ENCODE measurements around the gene PTPRB.

Gene PTPRB

DNA sequence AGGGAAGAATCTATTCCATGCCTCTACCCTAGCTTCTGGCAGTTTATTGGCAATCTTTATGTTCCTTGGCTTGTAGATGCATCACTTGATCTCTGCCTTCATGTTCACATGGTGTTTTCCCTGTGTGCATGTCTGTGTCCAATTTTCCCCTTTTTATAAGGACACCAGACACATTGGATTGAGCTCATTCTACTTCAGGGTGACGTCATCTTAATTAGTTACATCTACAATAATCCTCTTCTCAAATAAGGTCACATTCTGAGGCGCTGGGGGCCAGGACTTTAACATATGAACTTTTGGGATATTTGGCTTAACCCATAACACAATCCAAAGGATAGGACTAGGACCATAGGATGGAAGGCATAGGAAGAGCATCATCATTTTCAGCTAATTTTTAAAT, 169.8 kb downstream of the PTPRB start:
- Histone ChIP-seq H3K4me1 (ENCODE audit: control insufficient read depth, insufficient read depth, low read length, poor library complexity, severe bottlenecking) (no peaks in the 10 kb centered on the region), H3K36me3 (ENCODE audit: control insufficient read depth, insufficient read depth, low read length) (no peaks in the 10 kb centered on the region), H3K4me3 (ENCODE audit: extremely low read depth, insufficient read depth, low read length, poor library complexity, severe bottlenecking) (no peak overlapping the region), H3K27ac (ENCODE audit: low read depth, low read length, severe bottlenecking) (no peak overlapping the region), H3K9me3 (ENCODE audit: control insufficient read depth, low read length) (peaks cover 24% of the 10 kb centered on the region)
- WGBS, 2 experiments (ENCODE audit: insufficient coverage in 2 of 2), result 71 to 83% methylated on average over 1 of the region's 2 CpGs

DNA sequence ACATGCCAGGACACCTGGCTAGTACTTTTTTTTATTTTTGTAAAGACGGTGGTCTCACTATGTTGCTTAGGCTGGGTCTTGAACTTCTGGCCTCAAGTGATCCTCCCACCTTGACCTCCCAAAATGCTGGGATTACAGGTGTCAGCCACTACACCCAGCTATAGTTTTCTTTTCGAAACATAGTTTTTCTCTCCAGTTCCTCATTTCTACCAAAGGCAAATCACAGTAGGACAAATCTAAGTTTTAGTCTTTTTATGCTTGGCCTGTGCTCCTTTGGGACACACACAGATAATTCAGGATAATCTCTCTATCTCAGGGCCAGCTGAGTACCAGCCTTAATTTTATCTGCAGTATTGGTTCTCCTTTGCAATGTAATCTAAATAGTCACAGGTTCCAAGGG, 170.5 kb downstream of the PTPRB start:
- 87 to 96% methylated on average over 2 of the region's 2 CpGs for WGBS, 2 experiments (ENCODE audit: insufficient coverage in 2 of 2)
- Histone ChIP-seq H3K4me1 (ENCODE audit: control insufficient read depth, insufficient read depth, low read length, poor library complexity, severe bottlenecking) (no peaks in the 10 kb centered on the region), H3K27ac (ENCODE audit: low read depth, low read length, severe bottlenecking) (no peak overlapping the region), H3K4me3 (ENCODE audit: extremely low read depth, insufficient read depth, low read length, poor library complexity, severe bottlenecking) (no peak overlapping the region), H3K9me3 (ENCODE audit: control insufficient read depth, low read length) (peaks cover 24% of the 10 kb centered on the region), H3K36me3 (ENCODE audit: control insufficient read depth, insufficient read depth, low read length) (no peaks in the 10 kb centered on the region)

All from mesodermal cell (in vitro differentiated cells).